HT-29 (cell line): ENCODE measurements around the gene TSPAN12. TPM values are rescaled to one million over a fixed set of nuclear protein-coding genes. Genes with fewer than 3 reads are reported as not detected.

Experiments
- DNase-seq: peaks from one replicate; pipeline ENCODE4 v3.0.0-alpha.2; 2015; ENCODE audit warnings: low spot score
- total RNA-seq: library from RNA; depleted of rRNA; stranded (reverse); fragments of >200 nt; shearing (Covaris generic); gene quantifications from 2 replicates; pipeline ENCODE4 v1.2.3, GENCODE V29; 2014; rRNA removed

The TSPAN12 gene
- total RNA-seq, 1 experiment from 2014 or later, result 40.4 TPM

GRCh38 chr7:120760050-120760449, 97.9 kb downstream of the TSPAN12 start:
- no peak for DNase-seq

DNA sequence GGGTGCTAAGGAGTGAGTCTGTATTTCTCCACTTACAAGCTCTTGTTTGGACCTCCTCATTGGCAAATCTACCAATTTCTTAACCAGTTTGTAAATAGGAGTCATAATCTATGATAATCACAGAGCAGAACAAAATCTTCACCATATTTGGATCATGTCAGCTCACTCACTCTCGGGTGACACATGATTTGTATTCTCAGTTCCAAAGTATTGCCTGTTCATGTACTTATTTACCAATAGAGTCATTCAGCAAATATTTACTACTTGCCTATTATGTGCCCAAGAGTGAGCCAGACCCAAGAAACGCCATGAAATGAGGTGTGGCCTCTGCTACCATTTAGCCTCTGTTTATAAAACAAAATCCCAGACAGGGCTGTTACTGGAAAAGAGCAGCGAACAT, 114.8 kb downstream of the TSPAN12 start:
- DNase-seq, result no peak

- no peak for DNase-seq
Observed at GRCh38 chr7:120742372-120742771, 115.6 kb downstream of the TSPAN12 start.

- no peak for DNase-seq
Observed at GRCh38 chr7:120741371-120742042, 116.4 kb downstream of the TSPAN12 start.

- DNase-seq, result no peak
Observed at GRCh38 chr7:120740348-120740747, 117.6 kb downstream of the TSPAN12 start.

GRCh38 chr7:120738816-120739215, 119.1 kb downstream of the TSPAN12 start:
- DNase-seq, result no peak

Other genes with a start within 250 kb of the TSPAN12 start
- 6.7 and 8.3 TPM in 2 replicates for gene ING3, start 92.6 kb upstream of the TSPAN12 start, total RNA-seq
- gene CPED1, start 130.6 kb upstream of the TSPAN12 start, total RNA-seq, result not detected in 2 replicates